Measurements from ENCODE around the gene RNF169. TPM values are rescaled to one million over a fixed set of nuclear protein-coding genes. Genes with fewer than 3 reads are reported as not detected.
"Not testable (repeated sequence)": the region's sequence is repeated elsewhere in the genome, so short reads cannot be mapped to it uniquely, and the experiment has no call there.

Gene RNF169
- total RNA-seq, 2 donors from 2014 or later: 18.1 to 19.4 TPM

GRCh38 chr11:74825596-74825995, 76.9 kb downstream of the RNF169 start:
- not testable (repeated sequence) for DNase-seq; H3K27ac Mint-ChIP-seq; ATAC-seq; H3K27me3 Mint-ChIP-seq; H3K9me3 ChIP-seq (ENCODE audit: control insufficient read depth, low read length, poor library complexity, severe bottlenecking); H3K4me1 Mint-ChIP-seq; H3K36me3 Mint-ChIP-seq (ENCODE audit: low read depth); H3K4me3 Mint-ChIP-seq

GRCh38 chr11:74826901-74827300, 78.3 kb downstream of the RNF169 start:
- Mint-ChIP-seq H3K27ac (no peak overlapping the region), H3K36me3 (ENCODE audit: low read depth) (peaks cover 7% of the 10 kb centered on the region), H3K4me1 (no peaks in the 10 kb centered on the region), H3K4me3 (no peak overlapping the region), H3K27me3 (no peaks in the 10 kb centered on the region)
- peaks cover 4% of the 10 kb centered on the region for H3K9me3 ChIP-seq (ENCODE audit: control insufficient read depth, low read length, poor library complexity, severe bottlenecking)
- no peak for DNase-seq
- no peak for ATAC-seq

GRCh38 chr11:74837191-74837590, 88.5 kb downstream of the RNF169 start:
- ATAC-seq (no peak), DNase-seq (no peak)
- Mint-ChIP-seq H3K27me3 (no peaks in the 10 kb centered on the region), H3K4me3 (no peak overlapping the region), H3K4me1 (peaks cover 11% of the 10 kb centered on the region), H3K27ac (no peak overlapping the region), H3K36me3 (ENCODE audit: low read depth) (peaks cover 13% of the 10 kb centered on the region)
- H3K9me3 ChIP-seq (ENCODE audit: control insufficient read depth, low read length, poor library complexity, severe bottlenecking): no peaks in the 10 kb centered on the region

GRCh38 chr11:74838188-74838587, 89.5 kb downstream of the RNF169 start:
- Mint-ChIP-seq H3K36me3 (ENCODE audit: low read depth) (peaks cover 13% of the 10 kb centered on the region), H3K4me3 (no peak overlapping the region), H3K4me1 (peaks cover 8% of the 10 kb centered on the region), H3K27ac (no peak overlapping the region), H3K27me3 (no peaks in the 10 kb centered on the region)
- H3K9me3 ChIP-seq (ENCODE audit: control insufficient read depth, low read length, poor library complexity, severe bottlenecking): no peaks in the 10 kb centered on the region
- ATAC-seq: no peak
- no peak for DNase-seq

- Mint-ChIP-seq H3K4me3 (no peak overlapping the region), H3K36me3 (ENCODE audit: low read depth) (peaks cover 16% of the 10 kb centered on the region), H3K4me1 (peaks cover 4% of the 10 kb centered on the region), H3K27me3 (no peaks in the 10 kb centered on the region), H3K27ac (no peak overlapping the region)
- no peaks in the 10 kb centered on the region for H3K9me3 ChIP-seq (ENCODE audit: control insufficient read depth, low read length, poor library complexity, severe bottlenecking)
- DNase-seq (no peak), ATAC-seq (no peak)
Observed at GRCh38 chr11:74839446-74839845, 90.8 kb downstream of the RNF169 start.

GRCh38 chr11:74839971-74840370, 91.3 kb downstream of the RNF169 start:
- H3K36me3 Mint-ChIP-seq (ENCODE audit: low read depth): peaks cover 14% of the 10 kb centered on the region
- DNase-seq (no peak), ATAC-seq (no peak)
- H3K27me3 Mint-ChIP-seq: no peaks in the 10 kb centered on the region
- H3K4me3 Mint-ChIP-seq: no peak overlapping the region
- H3K27ac Mint-ChIP-seq: no peak overlapping the region
- peaks cover 4% of the 10 kb centered on the region for H3K4me1 Mint-ChIP-seq
- H3K9me3 ChIP-seq (ENCODE audit: control insufficient read depth, low read length, poor library complexity, severe bottlenecking): no peaks in the 10 kb centered on the region

GRCh38 chr11:74840486-74840885, 91.8 kb downstream of the RNF169 start:
- peaks cover 11% of the 10 kb centered on the region for H3K36me3 Mint-ChIP-seq (ENCODE audit: low read depth)
- no peak overlapping the region for H3K27ac Mint-ChIP-seq
- H3K4me1 Mint-ChIP-seq: peaks cover 6% of the 10 kb centered on the region
- no peak for ATAC-seq
- DNase-seq: no peak
- no peaks in the 10 kb centered on the region for H3K27me3 Mint-ChIP-seq
- H3K4me3 Mint-ChIP-seq: no peak overlapping the region
- H3K9me3 ChIP-seq (ENCODE audit: control insufficient read depth, low read length, poor library complexity, severe bottlenecking): no peaks in the 10 kb centered on the region

- H3K27ac Mint-ChIP-seq: no peak overlapping the region
Observed at GRCh38 chr11:74842967-74843366, 94.3 kb downstream of the RNF169 start.

GRCh38 chr11:74844072-74844471, 95.4 kb downstream of the RNF169 start:
- no peak overlapping the region for H3K4me3 Mint-ChIP-seq
- H3K4me1 Mint-ChIP-seq: peaks cover 19% of the 10 kb centered on the region
- no peaks in the 10 kb centered on the region for H3K9me3 ChIP-seq (ENCODE audit: control insufficient read depth, low read length, poor library complexity, severe bottlenecking)
- H3K27ac Mint-ChIP-seq: no peak overlapping the region
- peaks cover 13% of the 10 kb centered on the region for H3K36me3 Mint-ChIP-seq (ENCODE audit: low read depth)
- ATAC-seq (no peak), DNase-seq (no peak)
- H3K27me3 Mint-ChIP-seq: no peaks in the 10 kb centered on the region

More at GRCh38 chr11:74842967-74843366, 94.3 kb downstream of the RNF169 start:
- Mint-ChIP-seq H3K27me3 (no peaks in the 10 kb centered on the region), H3K4me1 (peaks cover 20% of the 10 kb centered on the region), H3K4me3 (no peak overlapping the region), H3K36me3 (ENCODE audit: low read depth) (peaks cover 11% of the 10 kb centered on the region)
- ATAC-seq: no peak
- H3K9me3 ChIP-seq (ENCODE audit: control insufficient read depth, low read length, poor library complexity, severe bottlenecking): no peaks in the 10 kb centered on the region
- no peak for DNase-seq

GRCh38 chr11:74844865-74845264, 96.2 kb downstream of the RNF169 start:
- ATAC-seq: no peak
- H3K27ac Mint-ChIP-seq: no peak overlapping the region

GRCh38 chr11:74845978-74846517, 97.4 kb downstream of the RNF169 start:
- H3K36me3 Mint-ChIP-seq (ENCODE audit: low read depth): peaks cover 13% of the 10 kb centered on the region
- H3K4me3 Mint-ChIP-seq: no peak overlapping the region
- no peaks in the 10 kb centered on the region for H3K27me3 Mint-ChIP-seq
- DNase-seq (no peak), ATAC-seq (no peak)
- peaks cover 19% of the 10 kb centered on the region for H3K4me1 Mint-ChIP-seq
- H3K27ac Mint-ChIP-seq: peak overlapping the region; percentile 67
- no peaks in the 10 kb centered on the region for H3K9me3 ChIP-seq (ENCODE audit: control insufficient read depth, low read length, poor library complexity, severe bottlenecking)

More at GRCh38 chr11:74844865-74845264, 96.2 kb downstream of the RNF169 start:
- DNase-seq: no peak
- H3K9me3 ChIP-seq (ENCODE audit: control insufficient read depth, low read length, poor library complexity, severe bottlenecking): no peaks in the 10 kb centered on the region
- Mint-ChIP-seq H3K27me3 (no peaks in the 10 kb centered on the region), H3K36me3 (ENCODE audit: low read depth) (peaks cover 13% of the 10 kb centered on the region), H3K4me3 (no peak overlapping the region), H3K4me1 (peaks cover 19% of the 10 kb centered on the region)

- Mint-ChIP-seq H3K4me3 (no peak overlapping the region), H3K36me3 (ENCODE audit: low read depth) (peaks cover 13% of the 10 kb centered on the region), H3K4me1 (peaks cover 19% of the 10 kb centered on the region), H3K27ac (peak overlapping the region; percentile 67), H3K27me3 (no peaks in the 10 kb centered on the region)
- no peak for DNase-seq
- no peaks in the 10 kb centered on the region for H3K9me3 ChIP-seq (ENCODE audit: control insufficient read depth, low read length, poor library complexity, severe bottlenecking)
- ATAC-seq: no peak
Observed at GRCh38 chr11:74846770-74847169, 98.1 kb downstream of the RNF169 start.

- ATAC-seq (no peak), DNase-seq (no peak)
- H3K4me3 Mint-ChIP-seq: no peak overlapping the region
- no peaks in the 10 kb centered on the region for H3K27me3 Mint-ChIP-seq
- H3K9me3 ChIP-seq (ENCODE audit: control insufficient read depth, low read length, poor library complexity, severe bottlenecking): no peaks in the 10 kb centered on the region
- H3K4me1 Mint-ChIP-seq: peaks cover 19% of the 10 kb centered on the region
- H3K36me3 Mint-ChIP-seq (ENCODE audit: low read depth): peaks cover 13% of the 10 kb centered on the region
- peak overlapping the region; percentile 67 for H3K27ac Mint-ChIP-seq
Observed at GRCh38 chr11:74847395-74847794, 98.7 kb downstream of the RNF169 start.

GRCh38 chr11:74847895-74848294, 99.2 kb downstream of the RNF169 start:
- no peaks in the 10 kb centered on the region for H3K9me3 ChIP-seq (ENCODE audit: control insufficient read depth, low read length, poor library complexity, severe bottlenecking)
- no peaks in the 10 kb centered on the region for H3K27me3 Mint-ChIP-seq
- ATAC-seq (no peak), DNase-seq (no peak)
- peaks cover 13% of the 10 kb centered on the region for H3K36me3 Mint-ChIP-seq (ENCODE audit: low read depth)
- no peak overlapping the region for H3K4me3 Mint-ChIP-seq
- peaks cover 19% of the 10 kb centered on the region for H3K4me1 Mint-ChIP-seq
- peak overlapping the region; percentile 67 for H3K27ac Mint-ChIP-seq

Measured in T-helper 17 cell (primary cell).